Ishikawa (cell line): ENCODE results near the gene COL4A2.

Source experiments
- CEBPB ChIP-seq: IDR thresholded peaks from 2 replicates; pipeline ENCODE4 v1.6.1; 2012
- CREB1 ChIP-seq: IDR thresholded peaks from 2 replicates; pipeline ENCODE4 v1.6.1; 2012; ENCODE audit warnings: low read depth
- EGR1 ChIP-seq: IDR thresholded peaks from 2 replicates; pipeline ENCODE4 v1.6.1; 2012
- EP300 ChIP-seq: IDR thresholded peaks from 2 replicates; pipeline ENCODE4 v1.6.1; 2012; ENCODE audit warnings: borderline replicate concordance
- FOXM1 ChIP-seq: IDR thresholded peaks from 2 replicates; pipeline ENCODE4 v1.6.1; 2012; ENCODE audit warnings: low read depth, borderline replicate concordance
- NFIC ChIP-seq: IDR thresholded peaks from 2 replicates; pipeline ENCODE4 v1.6.1; 2012
- RAD21 ChIP-seq: IDR thresholded peaks from 2 replicates; pipeline ENCODE4 v1.6.1; 2012; ENCODE audit warnings: low read depth
- TAF1 ChIP-seq: IDR thresholded peaks from 2 replicates; pipeline ENCODE4 v1.6.1; 2012; ENCODE audit warnings: low read depth, mild to moderate bottlenecking
- TCF12 ChIP-seq: IDR thresholded peaks from 2 replicates; pipeline ENCODE4 v1.6.1; 2012; ENCODE audit warnings: low read depth
- TEAD4 ChIP-seq: IDR thresholded peaks from 2 replicates; pipeline ENCODE4 v1.6.1; 2012
- YY1 ChIP-seq: IDR thresholded peaks from 2 replicates; pipeline ENCODE4 v1.6.1; 2012; ENCODE audit warnings: low read depth
- ZBTB7A ChIP-seq: IDR thresholded peaks from 2 replicates; pipeline ENCODE4 v1.6.1; 2012; ENCODE audit warnings: low read depth
- TF ChIP-seq, protein P1 (sequence below): IDR thresholded peaks from 2 replicates; pipeline ENCODE4 v1.6.1; 2012; ENCODE audit warnings: low read depth, mild to moderate bottlenecking
- TF ChIP-seq, protein P2 (sequence below): IDR thresholded peaks from 2 replicates; pipeline ENCODE4 v1.6.1; 2012
- TF ChIP-seq, protein P3 (sequence below): IDR thresholded peaks from 2 replicates; pipeline ENCODE4 v1.6.1; 2012

COL4A2 gene

DNA sequence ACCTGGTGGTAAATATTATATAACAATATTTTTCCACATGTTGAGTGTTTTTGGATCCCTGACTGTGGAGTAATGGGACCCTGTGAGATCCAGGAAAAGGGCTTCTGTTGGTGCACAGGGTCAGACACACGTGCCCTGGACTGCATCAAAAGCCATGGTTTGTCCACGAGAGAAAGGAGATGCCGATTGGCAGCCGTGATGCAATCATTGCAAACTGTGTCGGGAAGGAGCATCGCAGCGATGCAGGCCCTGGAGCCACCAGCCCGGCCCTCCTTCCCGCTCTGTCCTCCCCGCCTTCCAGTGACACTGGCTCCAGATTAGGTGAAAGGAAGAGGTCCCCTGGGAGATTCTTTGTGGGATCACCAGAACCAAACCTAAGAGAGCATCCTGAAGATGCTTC is 9.1 kb downstream of the COL4A2 start:
- TF ChIP-seq, protein P1, sequence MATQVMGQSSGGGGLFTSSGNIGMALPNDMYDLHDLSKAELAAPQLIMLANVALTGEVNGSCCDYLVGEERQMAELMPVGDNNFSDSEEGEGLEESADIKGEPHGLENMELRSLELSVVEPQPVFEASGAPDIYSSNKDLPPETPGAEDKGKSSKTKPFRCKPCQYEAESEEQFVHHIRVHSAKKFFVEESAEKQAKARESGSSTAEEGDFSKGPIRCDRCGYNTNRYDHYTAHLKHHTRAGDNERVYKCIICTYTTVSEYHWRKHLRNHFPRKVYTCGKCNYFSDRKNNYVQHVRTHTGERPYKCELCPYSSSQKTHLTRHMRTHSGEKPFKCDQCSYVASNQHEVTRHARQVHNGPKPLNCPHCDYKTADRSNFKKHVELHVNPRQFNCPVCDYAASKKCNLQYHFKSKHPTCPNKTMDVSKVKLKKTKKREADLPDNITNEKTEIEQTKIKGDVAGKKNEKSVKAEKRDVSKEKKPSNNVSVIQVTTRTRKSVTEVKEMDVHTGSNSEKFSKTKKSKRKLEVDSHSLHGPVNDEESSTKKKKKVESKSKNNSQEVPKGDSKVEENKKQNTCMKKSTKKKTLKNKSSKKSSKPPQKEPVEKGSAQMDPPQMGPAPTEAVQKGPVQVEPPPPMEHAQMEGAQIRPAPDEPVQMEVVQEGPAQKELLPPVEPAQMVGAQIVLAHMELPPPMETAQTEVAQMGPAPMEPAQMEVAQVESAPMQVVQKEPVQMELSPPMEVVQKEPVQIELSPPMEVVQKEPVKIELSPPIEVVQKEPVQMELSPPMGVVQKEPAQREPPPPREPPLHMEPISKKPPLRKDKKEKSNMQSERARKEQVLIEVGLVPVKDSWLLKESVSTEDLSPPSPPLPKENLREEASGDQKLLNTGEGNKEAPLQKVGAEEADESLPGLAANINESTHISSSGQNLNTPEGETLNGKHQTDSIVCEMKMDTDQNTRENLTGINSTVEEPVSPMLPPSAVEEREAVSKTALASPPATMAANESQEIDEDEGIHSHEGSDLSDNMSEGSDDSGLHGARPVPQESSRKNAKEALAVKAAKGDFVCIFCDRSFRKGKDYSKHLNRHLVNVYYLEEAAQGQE, result no peak
- TF ChIP-seq FOXM1 (no peak), ZBTB7A (no peak), TAF1 (no peak), CEBPB (no peak), TCF12 (no peak), NFIC (no peak), YY1 (no peak), CREB1 (no peak), RAD21 (no peak), EP300 (no peak)
- TF ChIP-seq, protein P2, sequence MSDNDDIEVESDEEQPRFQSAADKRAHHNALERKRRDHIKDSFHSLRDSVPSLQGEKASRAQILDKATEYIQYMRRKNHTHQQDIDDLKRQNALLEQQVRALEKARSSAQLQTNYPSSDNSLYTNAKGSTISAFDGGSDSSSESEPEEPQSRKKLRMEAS, result no peak
- TF ChIP-seq, protein P3, sequence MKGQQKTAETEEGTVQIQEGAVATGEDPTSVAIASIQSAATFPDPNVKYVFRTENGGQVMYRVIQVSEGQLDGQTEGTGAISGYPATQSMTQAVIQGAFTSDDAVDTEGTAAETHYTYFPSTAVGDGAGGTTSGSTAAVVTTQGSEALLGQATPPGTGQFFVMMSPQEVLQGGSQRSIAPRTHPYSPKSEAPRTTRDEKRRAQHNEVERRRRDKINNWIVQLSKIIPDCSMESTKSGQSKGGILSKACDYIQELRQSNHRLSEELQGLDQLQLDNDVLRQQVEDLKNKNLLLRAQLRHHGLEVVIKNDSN, result no peak

DNA sequence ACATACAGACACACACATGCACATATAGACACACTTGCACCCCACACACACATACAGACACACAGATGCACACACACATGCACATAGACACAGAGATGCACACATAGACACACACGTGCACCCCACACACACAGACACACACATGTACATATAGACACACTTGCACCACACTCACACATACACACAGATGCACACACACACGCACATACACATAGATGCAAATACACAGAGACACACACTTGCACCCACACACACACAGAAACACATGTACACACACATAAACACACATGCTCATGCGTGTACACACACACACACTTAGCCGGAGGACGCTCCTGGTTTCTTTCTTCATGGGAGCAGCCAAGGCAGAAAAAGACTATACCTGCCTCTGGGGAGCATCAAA is 10.0 kb downstream of the COL4A2 start:
- TF ChIP-seq, protein P3, result no peak
- TF ChIP-seq TEAD4, result no peak
- no peak for TF ChIP-seq NFIC
- TF ChIP-seq, protein P2, result no peak
- TF ChIP-seq, protein P1, result no peak
- TF ChIP-seq TCF12, result no peak
- TF ChIP-seq CEBPB, result no peak
- no peak for TF ChIP-seq EP300
- no peak for TF ChIP-seq YY1

DNA sequence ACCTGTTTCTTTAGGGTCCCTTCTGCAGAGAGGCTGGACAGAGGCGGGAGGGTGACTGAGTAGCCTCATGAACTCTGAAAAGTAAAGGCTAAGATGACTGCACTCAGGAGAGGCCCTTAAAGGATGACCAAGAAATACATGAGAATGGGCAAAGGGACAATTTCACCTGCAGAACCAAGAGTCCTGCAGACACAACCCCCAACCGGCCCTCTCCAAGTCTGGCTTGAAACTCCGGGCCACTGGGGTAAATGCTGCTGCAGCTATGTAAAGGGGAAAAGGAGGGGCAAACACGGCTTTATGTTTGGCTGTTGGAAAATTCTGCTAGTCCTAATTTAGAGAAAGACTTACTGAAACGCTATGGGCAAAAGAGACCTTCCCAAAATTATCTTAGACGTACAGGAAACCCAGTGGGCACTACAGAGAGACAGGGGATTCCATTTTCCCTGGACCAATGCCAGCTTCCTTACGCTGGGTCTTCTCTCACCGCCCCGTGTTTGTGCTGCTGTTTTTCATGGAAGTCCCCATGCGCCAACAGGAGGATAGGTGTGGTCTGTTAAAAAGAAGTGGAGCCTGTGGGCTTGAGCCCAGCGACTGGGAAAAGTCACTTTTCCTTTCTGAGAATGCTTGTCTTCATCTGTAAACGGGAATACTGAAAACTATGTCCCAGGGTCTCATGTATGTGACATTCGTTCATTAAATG is 10.6 kb downstream of the COL4A2 start:
- TF ChIP-seq, protein P3, result no peak
- TF ChIP-seq EGR1, result no peak
- TF ChIP-seq CEBPB, result no peak
- no peak for TF ChIP-seq TCF12
- TF ChIP-seq RAD21, result no peak
- TF ChIP-seq NFIC, result no peak
- no peak for TF ChIP-seq TEAD4
- TF ChIP-seq TAF1, result no peak
- TF ChIP-seq, protein P1, result no peak

DNA sequence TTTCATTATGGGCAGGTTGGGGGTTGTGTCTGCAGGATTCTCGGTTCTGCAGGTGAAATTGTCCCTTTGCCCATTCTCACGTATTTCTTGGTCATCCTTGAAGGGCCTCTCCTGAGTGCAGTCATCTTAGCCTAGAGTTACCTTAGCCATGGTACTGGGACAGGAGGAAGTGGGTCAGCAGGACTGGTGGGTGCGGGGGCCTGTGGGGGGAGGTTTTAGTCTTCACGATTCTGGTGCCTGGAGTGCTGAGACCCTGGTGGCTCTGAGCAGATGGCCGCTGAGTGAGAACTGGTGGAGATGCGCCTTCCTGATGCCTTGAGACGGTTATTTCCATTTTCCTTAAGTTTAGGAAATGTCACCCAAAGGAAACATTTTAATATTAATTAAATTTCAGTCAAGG is 11.8 kb downstream of the COL4A2 start:
- no peak for TF ChIP-seq CEBPB
- TF ChIP-seq, protein P1, result no peak
- TF ChIP-seq TEAD4, result no peak
- no peak for TF ChIP-seq FOXM1
- TF ChIP-seq RAD21, result no peak
- TF ChIP-seq CREB1, result no peak
- TF ChIP-seq, protein P3, result no peak
- TF ChIP-seq, protein P2, result no peak
- TF ChIP-seq TAF1, result no peak
- no peak for TF ChIP-seq EGR1
- TF ChIP-seq EP300, result no peak
- TF ChIP-seq NFIC, result no peak
- no peak for TF ChIP-seq YY1
